Endothelial cell of umbilical vein (primary cell): ENCODE results near the gene DTX3L. TPM values are rescaled to one million over a fixed set of nuclear protein-coding genes. Genes with fewer than 3 reads are reported as not detected.

Experiments used
- BruUV-seq: library from RNA; stranded (reverse); fragments of 400-500 nt; replicated peaks from 2 replicates; lab custom pipeline; 2021; lab: Mats Ljungman, UMichigan
- CTCF ChIA-PET: fragments of 300-600, 350-600 bp; sonication (Branson Sonifier 250); formaldehyde crosslinking; loops from one replicate; lab custom pipeline; 2021; ENCODE audit warnings: antibody characterized with exemption, inconsistent platforms; lab: Charles Lee
- POLR2A ChIA-PET: fragments of 300-600, 350-600 bp; sonication (Branson Sonifier 250); formaldehyde crosslinking; loops from one replicate; lab custom pipeline; 2021; ENCODE audit warnings: antibody characterized with exemption, inconsistent platforms; lab: Charles Lee
- DNase-seq: peaks from one replicate; pipeline ENCODE4 v3.0.0-alpha.2; 2011; ENCODE audit warnings: low read depth, low spot score
- FAIRE-seq: peaks from 2 replicates; lab custom pipeline; 2011; peaks lifted over from hg19 to GRCh38; lab: Jason Lieb, UNC
- H2AFZ ChIP-seq: 2 replicates; pipeline ENCODE4 v1.6.0; 2012; ENCODE audit warnings: low read depth, low read length, control low read depth, inconsistent platforms
- H3K27ac ChIP-seq: 2 replicates; pipeline ENCODE4 v1.5.1; 2011; ENCODE audit warnings: low read depth, mild to moderate bottlenecking, control low read depth, low read length, moderate library complexity; ENCODE audit not compliant: insufficient read depth
- H3K27me3 ChIP-seq, 2 experiments: 2 replicates each; pipeline versions ENCODE4 v1.6.0 to v1.6.1; 2011; ENCODE audit warnings: low read length in 2 of 2, mixed read lengths in 1 of 2; ENCODE audit not compliant: control insufficient read depth in 2 of 2, insufficient read depth in 2 of 2
- H3K36me3 ChIP-seq, 2 experiments: 2 replicates in 1 of 2; 3 replicates in 1 of 2; pipeline ENCODE4 v1.5.1; 2011; ENCODE audit warnings: low read length in 2 of 2, mild to moderate bottlenecking in 1 of 2, moderate library complexity in 1 of 2; ENCODE audit not compliant: control insufficient read depth in 2 of 2, insufficient read depth in 2 of 2; ENCODE audit errors: extremely low read depth in 1 of 2
- H3K4me1 ChIP-seq: 3 replicates; pipeline ENCODE4 v1.5.1; 2011; ENCODE audit warnings: mild to moderate bottlenecking, low read length; ENCODE audit not compliant: control insufficient read depth, insufficient read depth; ENCODE audit errors: extremely low read depth
- H3K4me2 ChIP-seq: 2 replicates; pipeline ENCODE4 v1.6.1; 2011; ENCODE audit warnings: low read length, control low read depth, mixed read lengths; ENCODE audit not compliant: insufficient read depth
- H3K4me3 ChIP-seq, 3 experiments: fragments of 200-600 bp in 1 of 3; sonication (generic), shearing (Covaris generic) in 1 of 3; replicated peaks in 1 of 3; 2 replicates each; pipeline ENCODE4 v1.5.1; 2011 to 2016; ENCODE audit warnings: control low read depth in 3 of 3, low read length in 3 of 3, mild to moderate bottlenecking in 2 of 3, inconsistent platforms in 1 of 3, low read depth in 1 of 3, moderate library complexity in 1 of 3; ENCODE audit not compliant: insufficient read depth in 1 of 3
- H3K79me2 ChIP-seq: 2 replicates; pipeline ENCODE4 v1.6.0; 2012; ENCODE audit warnings: low read length, inconsistent platforms; ENCODE audit not compliant: control insufficient read depth, insufficient read depth
- H3K9ac ChIP-seq: replicated peaks from 2 replicates; pipeline ENCODE3; 2011; ENCODE audit warnings: low read length, control low read depth; ENCODE audit not compliant: insufficient read depth; ENCODE audit errors: extremely low read depth
- H3K9me1 ChIP-seq: replicated peaks from 3 replicates; pipeline ENCODE4 v1.6.0; 2011; ENCODE audit warnings: mild to moderate bottlenecking, low read length; ENCODE audit not compliant: control insufficient read depth, insufficient read depth; ENCODE audit errors: extremely low read depth
- H3K9me3 ChIP-seq: replicated peaks from 2 replicates; pipeline ENCODE4 v1.5.1; 2012; ENCODE audit warnings: low read length, inconsistent platforms; ENCODE audit not compliant: control insufficient read depth, insufficient read depth
- H4K20me1 ChIP-seq: replicated peaks from 2 replicates; pipeline ENCODE3; 2011; ENCODE audit warnings: mild to moderate bottlenecking, low read length; ENCODE audit not compliant: control insufficient read depth, insufficient read depth; ENCODE audit errors: extremely low read depth
- CTCF ChIP-seq, 2 donors: IDR thresholded peaks; 1 replicate in 1 of 2; 2 replicates in 1 of 2; pipeline ENCODE4 v1.5.1; 2011; ENCODE audit warnings: low read length in 2 of 2, mild to moderate bottlenecking in 2 of 2, moderate library complexity in 2 of 2, control low read depth in 1 of 2, inconsistent platforms in 1 of 2, low read depth in 1 of 2; ENCODE audit not compliant: insufficient read depth in 1 of 2; ENCODE audit errors: extremely low read depth in 1 of 2
- EZH2 ChIP-seq: IDR thresholded peaks from 2 replicates; pipeline ENCODE4 v1.6.1; 2012; ENCODE audit warnings: borderline replicate concordance, low read depth, mild to moderate bottlenecking, moderate library complexity, low read length, inconsistent platforms; ENCODE audit not compliant: severe bottlenecking
- FOS ChIP-seq: IDR thresholded peaks from 2 replicates; pipeline ENCODE4 v1.6.1; 2011; ENCODE audit warnings: mild to moderate bottlenecking, low read length, moderate library complexity, borderline replicate concordance; ENCODE audit not compliant: insufficient read depth
- GATA2 ChIP-seq: IDR thresholded peaks from 2 replicates; pipeline ENCODE4 v1.7.0; 2011; ENCODE audit warnings: low read depth, mild to moderate bottlenecking, moderate library complexity, mixed read lengths, low read length; ENCODE audit not compliant: insufficient read length, insufficient read depth
- JUN ChIP-seq: IDR thresholded peaks from 2 replicates; pipeline ENCODE4 v1.6.1; 2011; ENCODE audit warnings: borderline replicate concordance, low read depth; ENCODE audit not compliant: insufficient read length, insufficient read depth
- MAX ChIP-seq: IDR thresholded peaks from 2 replicates; pipeline ENCODE4 v1.6.1; 2011; ENCODE audit not compliant: insufficient read depth, insufficient read length
- MYC ChIP-seq: IDR thresholded peaks from one replicate; pipeline ENCODE4 v1.6.1; 2011; ENCODE audit warnings: mild to moderate bottlenecking, low read depth, low read length
- POLR2A ChIP-seq: IDR thresholded peaks from 2 replicates; pipeline ENCODE4 v1.6.1; 2012; ENCODE audit warnings: low read depth, mild to moderate bottlenecking, control low read depth, low read length
- POLR2AphosphoS5 ChIP-seq: IDR thresholded peaks from 2 replicates; pipeline ENCODE4 v1.6.1; 2012; ENCODE audit warnings: low read depth, mild to moderate bottlenecking, control low read depth, low read length, moderate library complexity; ENCODE audit not compliant: insufficient read depth
- dilution Hi-C: fragments of 300-500 bp; cut with MboI; formaldehyde crosslinking; loops from one replicate; pipeline ENCODE4 v1.15.0; 2019; ENCODE audit warnings: low sequenced_read_pairs; ENCODE audit not compliant: extremely low pct_ligation_motif_present
- intact Hi-C: fragments of 100-400 bp; cut with micrococcal nuclease; formaldehyde crosslinking; loops from one replicate; pipeline ENCODE4 v1.10.0; 2022
- polyA plus RNA-seq, 4 experiments: library from polyadenylated mRNA; depleted of rRNA in 3 of 4; stranded (reverse) in 3 of 4; unstranded in 1 of 4; fragments of >200 nt; gene quantifications; 2 replicates each; pipeline versions ENCODE4 v1.2.1 to v1.2.3, GENCODE V29; 2011 to 2012; ENCODE audit warnings: missing spikeins in 1 of 4
- total RNA-seq: library from RNA; stranded (reverse); gene quantifications from 2 replicates; pipeline ENCODE4 v1.2.3, GENCODE V29; 2021

DTX3L gene
- total and polyA plus RNA-seq, 2 donors (not counting 3 experiments of a cell fraction or from before 2014, with no cell fraction given) = 3.2 to 20.5 TPM

GRCh38 chr3:122548619-122549018 lies 15.5 kb upstream of the DTX3L start:
- ChIA-PET POLR2A (no interaction called here), CTCF (interaction anchor here (1.2 to 2.2 kb wide), 3 partner anchors 11 to 131 kb away, joined by 4 to 8 read pairs (median 6); no protein-coding TSS in a partner anchor)
- BruUV-seq = no TSS peak
- intact Hi-C loops (no loop called here), dilution Hi-C loops (no loop called here)
- FAIRE-seq (no peak), DNase-seq (no peak)
- H3K9me3 ChIP-seq = no peaks in the 10 kb centered on the region
- no peaks in the 10 kb centered on the region for H3K9me1 ChIP-seq
- TF ChIP-seq MYC (no peak), EZH2 (no peak), CTCF (IDR thresholded peaks at IDR 0.05; ENCODE audit: extremely low read depth in 1 of 2, insufficient read depth in 1 of 2, low read depth in 1 of 2, low read length in 2 of 2) (no peak), MAX (no peak), POLR2AphosphoS5 (no peak), POLR2A (no peak)
- no peak overlapping the region for H3K4me3 ChIP-seq
- H3K4me2 ChIP-seq = no peak overlapping the region
- H3K27ac ChIP-seq = no peak overlapping the region
- no peak overlapping the region for H3K9ac ChIP-seq
- no peaks in the 10 kb centered on the region for H3K27me3 ChIP-seq
- H3K4me1 ChIP-seq = no peaks in the 10 kb centered on the region
- H4K20me1 ChIP-seq = no peaks in the 10 kb centered on the region
- no peaks in the 10 kb centered on the region for H3K36me3 ChIP-seq
- H3K79me2 ChIP-seq = no peaks in the 10 kb centered on the region
- no peak overlapping the region for H2AFZ ChIP-seq

GRCh38 chr3:122553171-122553570 lies 11.0 kb upstream of the DTX3L start:
- ChIA-PET CTCF (interaction anchor here (0.9 to 2.9 kb wide), 3 partner anchors 126 to 160 kb away, joined by 3 to 9 read pairs (median 3); no protein-coding TSS in a partner anchor), POLR2A (no interaction called here)
- Histone ChIP-seq H2AFZ (no peak overlapping the region), H3K36me3 (peaks cover 0 to 2% of the 10 kb centered on the region in 2 experiments), H4K20me1 (no peaks in the 10 kb centered on the region), H3K9me3 (no peaks in the 10 kb centered on the region), H3K4me3 (no peak overlapping the region), H3K27ac (no peak overlapping the region), H3K9me1 (no peaks in the 10 kb centered on the region), H3K4me1 (no peaks in the 10 kb centered on the region), H3K4me2 (no peak overlapping the region), H3K9ac (no peak overlapping the region), H3K27me3 (no peaks in the 10 kb centered on the region), H3K79me2 (no peaks in the 10 kb centered on the region)
- no peak for FAIRE-seq
- BruUV-seq = no TSS peak
- intact Hi-C loops = no loop called here
- no peak for DNase-seq
- dilution Hi-C loops = no loop called here
- TF ChIP-seq EZH2 (no peak), JUN (no peak), FOS (no peak), MYC (no peak), POLR2A (no peak), MAX (no peak), POLR2AphosphoS5 (no peak), GATA2 (no peak), CTCF (IDR thresholded peaks at IDR 0.05; ENCODE audit: extremely low read depth in 1 of 2, insufficient read depth in 1 of 2, low read depth in 1 of 2, low read length in 2 of 2) (no peak)
